ENCODE measurements around the gene SEPTIN10.
"Not testable (repeated sequence)": the region's sequence is repeated elsewhere in the genome, so short reads cannot be mapped to it uniquely, and the experiment has no call there.

SEPTIN10 gene

GRCh38 chr2:109542384-109542783 lies 71.4 kb downstream of the SEPTIN10 start:
- DNase-seq: no peak

GRCh38 chr2:109538546-109538945 lies 75.2 kb downstream of the SEPTIN10 start:
- no peak for DNase-seq

GRCh38 chr2:109537565-109538222 lies 76.1 kb downstream of the SEPTIN10 start:
- DNase-seq: no peak

- DNase-seq: not testable (repeated sequence)
These were observed 77.2 kb downstream of the SEPTIN10 start for GRCh38 chr2:109536556-109536955.

GRCh38 chr2:109535217-109535946 lies 78.4 kb downstream of the SEPTIN10 start:
- no peak for DNase-seq

- DNase-seq: no peak
These were observed 79.9 kb downstream of the SEPTIN10 start for GRCh38 chr2:109533823-109534222.

GRCh38 chr2:109532728-109533076 lies 81.1 kb downstream of the SEPTIN10 start:
- no peak for DNase-seq

- peak; percentile 38 for DNase-seq
These were observed 81.7 kb downstream of the SEPTIN10 start for GRCh38 chr2:109531896-109532727.

- DNase-seq: peak; percentile 38
These were observed 82.5 kb downstream of the SEPTIN10 start for GRCh38 chr2:109531221-109531620.

GRCh38 chr2:109530712-109531111 lies 83.1 kb downstream of the SEPTIN10 start:
- no peak for DNase-seq

GRCh38 chr2:109529532-109530449 lies 84.0 kb downstream of the SEPTIN10 start:
- DNase-seq: no peak

- DNase-seq: peak; percentile 28
These were observed 84.8 kb downstream of the SEPTIN10 start for GRCh38 chr2:109528811-109529501.

- DNase-seq: no peak
These were observed 85.7 kb downstream of the SEPTIN10 start for GRCh38 chr2:109527846-109528705.

GRCh38 chr2:109527079-109527478 lies 86.7 kb downstream of the SEPTIN10 start:
- DNase-seq: no peak

- peak; percentile 24 for DNase-seq
These were observed 87.3 kb downstream of the SEPTIN10 start for GRCh38 chr2:109526442-109526970.

GRCh38 chr2:109525836-109526235 lies 87.9 kb downstream of the SEPTIN10 start:
- peak; percentile 43 for DNase-seq

- peak; percentile 39 for DNase-seq
These were observed 90.0 kb downstream of the SEPTIN10 start for GRCh38 chr2:109523536-109524361.

- DNase-seq: no peak
These were observed 90.6 kb downstream of the SEPTIN10 start for GRCh38 chr2:109523121-109523520.

- DNase-seq: no peak
These were observed 91.7 kb downstream of the SEPTIN10 start for GRCh38 chr2:109522063-109522374.

Data from activated effector memory CD4-positive, alpha-beta T cell treated with anti-CD3 and anti-CD28 coated beads, Interleukin-2, amount 50 U/mL, for 16 hours (primary cell).